Measurements from ENCODE around the gene BRI3BP. TPM values are rescaled to one million over a fixed set of nuclear protein-coding genes. Genes with fewer than 3 reads are reported as not detected.
"Not testable (repeated sequence)": the region's sequence is repeated elsewhere in the genome, so short reads cannot be mapped to it uniquely, and the experiment has no call there.

The BRI3BP gene
- total RNA-seq, 1 donor from 2014 or later = 16.0 TPM

GRCh38 chr12:125021771-125022170, 28.3 kb downstream of the BRI3BP start:
- DNase-seq (ENCODE audit: low read depth) = no peak
- H3K4me3 ChIP-seq (ENCODE audit: low read depth, low read length) = no peak overlapping the region
- TF ChIP-seq, protein P1, sequence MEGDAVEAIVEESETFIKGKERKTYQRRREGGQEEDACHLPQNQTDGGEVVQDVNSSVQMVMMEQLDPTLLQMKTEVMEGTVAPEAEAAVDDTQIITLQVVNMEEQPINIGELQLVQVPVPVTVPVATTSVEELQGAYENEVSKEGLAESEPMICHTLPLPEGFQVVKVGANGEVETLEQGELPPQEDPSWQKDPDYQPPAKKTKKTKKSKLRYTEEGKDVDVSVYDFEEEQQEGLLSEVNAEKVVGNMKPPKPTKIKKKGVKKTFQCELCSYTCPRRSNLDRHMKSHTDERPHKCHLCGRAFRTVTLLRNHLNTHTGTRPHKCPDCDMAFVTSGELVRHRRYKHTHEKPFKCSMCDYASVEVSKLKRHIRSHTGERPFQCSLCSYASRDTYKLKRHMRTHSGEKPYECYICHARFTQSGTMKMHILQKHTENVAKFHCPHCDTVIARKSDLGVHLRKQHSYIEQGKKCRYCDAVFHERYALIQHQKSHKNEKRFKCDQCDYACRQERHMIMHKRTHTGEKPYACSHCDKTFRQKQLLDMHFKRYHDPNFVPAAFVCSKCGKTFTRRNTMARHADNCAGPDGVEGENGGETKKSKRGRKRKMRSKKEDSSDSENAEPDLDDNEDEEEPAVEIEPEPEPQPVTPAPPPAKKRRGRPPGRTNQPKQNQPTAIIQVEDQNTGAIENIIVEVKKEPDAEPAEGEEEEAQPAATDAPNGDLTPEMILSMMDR (conservative IDR thresholded peaks at IDR 0.05; ENCODE audit: low read depth, low read length) = no peak

DNA sequence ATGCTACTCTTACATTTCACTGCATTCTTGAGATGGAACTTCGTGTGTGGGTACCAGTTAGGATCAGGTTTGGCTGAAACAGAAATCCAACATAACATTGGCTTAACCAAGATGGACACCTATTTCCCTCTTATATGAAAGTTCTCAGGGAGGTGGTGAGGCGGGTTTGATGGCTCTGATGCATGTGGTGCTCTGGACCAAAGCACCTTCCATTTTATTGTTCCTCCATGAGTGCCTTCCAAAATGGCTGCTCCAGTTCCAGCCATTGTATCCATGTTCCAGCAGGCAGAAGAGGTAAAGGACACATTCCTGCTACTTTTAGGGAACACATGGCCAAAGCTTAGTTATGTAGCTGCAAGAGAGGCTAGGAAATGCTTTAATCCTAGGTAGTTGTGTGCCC, 29.6 kb downstream of the BRI3BP start:
- TF ChIP-seq, protein P1 (conservative IDR thresholded peaks at IDR 0.05; ENCODE audit: low read depth, low read length) = no peak
- no peak overlapping the region for H3K4me3 ChIP-seq (ENCODE audit: low read depth, low read length)
- no peak for DNase-seq (ENCODE audit: low read depth)

DNA sequence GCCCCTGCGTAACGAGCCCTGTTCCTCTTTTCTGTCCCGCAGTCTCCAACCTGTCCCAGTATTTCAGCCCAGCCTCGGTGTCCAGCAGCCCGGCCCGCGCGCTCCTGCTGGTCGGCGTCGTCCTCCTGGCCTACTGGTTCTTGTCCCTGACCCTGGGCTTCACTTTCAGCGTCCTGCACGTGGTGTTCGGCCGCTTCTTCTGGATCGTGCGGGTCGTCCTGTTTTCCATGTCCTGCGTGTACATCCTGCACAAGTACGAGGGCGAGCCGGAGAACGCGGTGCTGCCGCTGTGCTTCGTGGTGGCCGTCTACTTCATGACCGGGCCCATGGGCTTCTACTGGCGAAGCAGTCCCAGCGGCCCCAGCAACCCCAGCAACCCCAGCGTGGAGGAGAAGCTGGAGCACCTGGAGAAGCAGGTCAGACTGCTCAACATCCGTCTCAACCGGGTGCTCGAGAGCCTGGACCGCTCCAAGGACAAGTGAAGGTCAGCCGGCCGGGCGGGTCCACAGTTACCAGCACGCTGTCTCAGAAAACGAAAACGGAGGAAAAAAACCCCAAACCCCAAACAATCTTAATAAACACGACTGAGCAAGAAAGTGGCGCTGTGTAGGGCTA, 31.6 kb downstream of the BRI3BP start:
- H3K4me3 ChIP-seq (ENCODE audit: low read depth, low read length) = no peak overlapping the region
- TF ChIP-seq, protein P1 (conservative IDR thresholded peaks at IDR 0.05; ENCODE audit: low read depth, low read length) = no peak
- no peak for DNase-seq (ENCODE audit: low read depth)

DNA sequence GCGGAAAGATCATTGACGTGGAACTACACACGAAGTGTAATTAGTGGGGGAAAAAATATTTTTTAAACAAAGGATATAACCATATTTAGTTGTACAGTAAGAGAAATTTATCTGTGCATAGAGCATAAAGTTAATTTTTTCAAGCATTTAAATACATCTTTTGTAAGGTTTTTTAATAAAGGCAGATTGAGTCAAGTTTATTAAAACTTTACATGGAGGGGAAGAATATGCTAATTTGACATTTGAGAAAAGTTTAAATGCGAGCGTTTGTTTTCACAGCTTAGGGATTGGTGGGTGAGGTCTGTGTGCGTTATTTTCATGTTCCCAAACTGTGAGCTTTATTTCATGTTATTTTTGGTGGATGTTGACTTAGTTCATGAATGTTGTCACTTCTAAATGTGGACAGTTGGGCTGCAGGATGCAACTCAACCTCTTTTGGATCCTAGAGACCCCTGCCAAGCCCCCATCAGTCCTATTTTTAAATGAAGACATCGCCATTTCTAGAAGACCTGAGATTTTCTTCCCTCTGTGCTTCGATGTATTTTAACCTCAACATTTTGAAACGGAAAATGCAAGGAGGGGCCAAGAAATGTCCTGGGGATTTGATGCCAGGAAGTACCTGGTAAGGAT, 32.3 kb downstream of the BRI3BP start:
- TF ChIP-seq, protein P1 (conservative IDR thresholded peaks at IDR 0.05; ENCODE audit: low read depth, low read length) = no peak
- no peak overlapping the region for H3K4me3 ChIP-seq (ENCODE audit: low read depth, low read length)
- DNase-seq (ENCODE audit: low read depth) = no peak

GRCh38 chr12:125028106-125028505, 34.7 kb downstream of the BRI3BP start:
- DNase-seq (ENCODE audit: low read depth) = no peak
- TF ChIP-seq, protein P1 (conservative IDR thresholded peaks at IDR 0.05; ENCODE audit: low read depth, low read length) = no peak
- no peak overlapping the region for H3K4me3 ChIP-seq (ENCODE audit: low read depth, low read length)

DNA sequence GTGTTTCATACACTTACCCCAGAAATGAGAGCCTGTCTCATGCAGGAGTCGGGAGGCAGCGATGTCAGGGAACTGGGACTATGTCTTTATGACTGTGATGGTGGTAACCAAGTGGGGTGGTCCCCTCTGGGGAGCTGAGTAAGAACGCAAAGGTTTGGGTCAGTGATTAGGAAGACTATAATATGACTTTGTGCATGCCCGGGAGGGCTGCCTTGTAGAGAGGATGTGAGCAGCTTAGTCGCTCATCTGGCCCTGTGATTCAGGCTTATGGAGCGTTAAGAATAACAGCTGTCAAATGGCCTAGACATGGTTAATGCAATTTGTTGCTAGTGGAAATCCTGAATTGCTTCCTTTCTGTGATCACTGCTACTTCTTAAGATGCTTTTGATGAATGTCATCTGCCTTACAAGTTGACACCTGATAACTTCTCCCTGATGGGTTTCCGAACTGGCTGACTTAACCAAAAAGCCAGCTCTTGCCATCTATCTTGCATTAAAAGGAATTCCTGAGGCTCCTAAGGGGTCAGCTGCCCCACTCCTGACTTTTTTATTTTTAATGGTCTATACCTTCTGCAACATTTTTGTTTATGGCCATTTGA, 36.4 kb downstream of the BRI3BP start:
- H3K4me3 ChIP-seq (ENCODE audit: low read depth, low read length) = no peak overlapping the region
- TF ChIP-seq, protein P1 (conservative IDR thresholded peaks at IDR 0.05; ENCODE audit: low read depth, low read length) = no peak
- DNase-seq (ENCODE audit: low read depth) = no peak

GRCh38 chr12:125031471-125031870, 38.0 kb downstream of the BRI3BP start:
- not testable (repeated sequence) for H3K4me3 ChIP-seq (ENCODE audit: low read depth, low read length); DNase-seq (ENCODE audit: low read depth)
